ENCODE data around the gene SPATA31D3. TPM values are rescaled to one million over a fixed set of nuclear protein-coding genes. Genes with fewer than 3 reads are reported as not detected.

Gene SPATA31D3
- total and polyA plus RNA-seq, 2 experiments from 2014 or later: not detected

DNA sequence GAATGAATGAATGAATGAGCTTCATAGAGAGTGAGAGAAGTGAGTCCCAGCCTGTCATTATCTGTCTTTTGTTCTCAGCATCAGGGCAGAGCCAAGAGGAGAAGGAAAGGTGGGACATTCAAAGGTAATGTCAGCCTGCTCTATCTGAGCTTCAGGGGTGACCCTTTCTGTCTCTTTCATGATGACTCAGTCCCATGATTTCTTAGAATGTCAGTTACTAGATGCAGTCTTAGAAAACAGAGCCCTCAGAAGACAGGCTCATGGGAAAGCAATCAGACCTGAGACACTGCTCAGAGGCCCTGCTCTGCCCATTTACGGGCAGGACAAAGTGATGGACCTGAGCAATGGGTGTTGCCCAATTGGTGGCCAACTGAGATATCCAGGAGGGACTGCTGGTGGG, 46.4 kb downstream of the SPATA31D3 start:
- no peak for DNase-seq
- Histone ChIP-seq H3K9me3 (ENCODE audit: low read depth) (no peaks in the 10 kb centered on the region), H2AFZ (no peak overlapping the region), H3K36me3 (ENCODE audit: low read depth) (no peaks in the 10 kb centered on the region), H3K79me2 (ENCODE audit: insufficient read depth) (no peaks in the 10 kb centered on the region), H3K4me2 (ENCODE audit: unreplicated experiment) (no peak overlapping the region), H3K27ac (no peak overlapping the region), H3K9ac (no peak overlapping the region), H3K9me2 (ENCODE audit: insufficient read depth) (no peaks in the 10 kb centered on the region), H3F3A (ENCODE audit: insufficient read depth) (no peaks in the 10 kb centered on the region), H3K4me3 (no peak overlapping the region), H3K27me3 (replicated peaks; ENCODE audit: insufficient read depth) (peaks cover 15% of the 10 kb centered on the region; the same call in 1 of the 2 replicates), H4K20me1 (ENCODE audit: insufficient read depth) (no peaks in the 10 kb centered on the region), H3K4me1 (ENCODE audit: insufficient read depth) (0 out of 2 replicates have a peak, but pooled peaks cover 3% of the 10 kb centered on the region)
- in situ Hi-C loops (cut with MboI): no loop called here
- 58 to 100% methylated on average over 1 of the region's 1 CpG for WGBS, 2 experiments (ENCODE audit: low coverage in 1 of 2, low lambda C conversion rate in 2 of 2, missing lambda C conversion rate in 2 of 2)
- TF ChIP-seq EZH2 (IDR thresholded peaks at IDR 0.05; ENCODE audit: insufficient read depth, poor library complexity, severe bottlenecking): no peak
- TF ChIP-seq EZH2phosphoT487 (IDR thresholded peaks at IDR 0.05; ENCODE audit: insufficient read depth, low read depth): no peak

DNA sequence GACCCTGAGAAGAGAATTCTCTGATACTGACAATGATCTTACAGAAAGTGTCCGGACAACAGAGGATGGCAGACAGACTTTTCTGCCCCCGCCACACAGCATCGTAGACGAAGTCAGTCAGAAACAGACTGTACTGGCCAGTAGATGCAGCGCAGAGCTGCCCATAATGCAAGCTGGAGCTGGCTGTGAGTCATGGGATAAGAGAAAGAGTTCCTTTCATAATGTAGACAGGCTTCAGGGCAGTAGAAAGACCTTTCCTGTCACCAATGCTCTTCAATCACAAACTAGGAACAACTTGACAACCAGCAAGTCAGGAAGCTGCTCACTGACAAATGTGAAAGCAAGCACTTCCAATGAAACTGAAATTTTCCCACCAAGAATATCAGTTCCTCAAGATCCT, 50.4 kb downstream of the SPATA31D3 start:
- Histone ChIP-seq H3K79me2 (ENCODE audit: insufficient read depth) (no peaks in the 10 kb centered on the region), H2AFZ (no peak overlapping the region), H3F3A (ENCODE audit: insufficient read depth) (no peaks in the 10 kb centered on the region), H3K4me3 (no peak overlapping the region), H3K4me1 (ENCODE audit: insufficient read depth) (no peaks in the 10 kb centered on the region), H3K36me3 (ENCODE audit: low read depth) (no peaks in the 10 kb centered on the region), H3K27ac (no peak overlapping the region), H3K9ac (no peak overlapping the region), H4K20me1 (ENCODE audit: insufficient read depth) (no peaks in the 10 kb centered on the region), H3K9me3 (ENCODE audit: low read depth) (no peaks in the 10 kb centered on the region), H3K9me2 (ENCODE audit: insufficient read depth) (no peaks in the 10 kb centered on the region), H3K27me3 (replicated peaks; ENCODE audit: insufficient read depth) (peaks cover 15% of the 10 kb centered on the region), H3K4me2 (ENCODE audit: unreplicated experiment) (no peak overlapping the region)
- in situ Hi-C loops (cut with MboI): no loop called here
- no peak for DNase-seq
- no peak for TF ChIP-seq EZH2phosphoT487 (IDR thresholded peaks at IDR 0.05; ENCODE audit: insufficient read depth, low read depth)
- TF ChIP-seq EZH2 (IDR thresholded peaks at IDR 0.05; ENCODE audit: insufficient read depth, poor library complexity, severe bottlenecking): no peak
- 60 to 70% methylated on average over 5 of the region's 5 CpGs for WGBS, 2 experiments (ENCODE audit: low coverage in 1 of 2, low lambda C conversion rate in 2 of 2, missing lambda C conversion rate in 2 of 2)

Other genes with a start within 250 kb of the SPATA31D3 start
- gene SPATA31D4, start 15.1 kb upstream of the SPATA31D3 start, total RNA-seq (2014; rRNA removed; shearing (Covaris generic)): not detected in 2 replicates
- gene SPATA31D4, start 15.1 kb upstream of the SPATA31D3 start, polyA plus RNA-seq (2016; fragmentation: Nextera tagmentation; extraction: Ambion mirVana): not detected in 2 replicates
- not detected in 2 replicates for gene SPATA31D1, start 45.3 kb downstream of the SPATA31D3 start, total RNA-seq (2014; rRNA removed; shearing (Covaris generic))
- gene SPATA31D1, start 45.3 kb downstream of the SPATA31D3 start, polyA plus RNA-seq (2016; fragmentation: Nextera tagmentation; extraction: Ambion mirVana): not detected in 2 replicates

Data from GM23248 (cell line).